Subcutaneous adipose tissue (tissue), 4 donors: ENCODE measurements around the gene STOX1. TPM values are rescaled to one million over a fixed set of nuclear protein-coding genes. Genes with fewer than 3 reads are reported as not detected.

Experiments
- total RNA-seq, 4 donors: library from RNA; depleted of rRNA; stranded (reverse); fragments of >200 nt; gene quantifications; one replicate each; pipeline ENCODE4 v1.1.0, GENCODE V29; 2016
- TF ChIP-seq, protein P1 (sequence below): fragments of 450-650 bp; IDR thresholded peaks from one replicate; pipeline ENCODE4 v1.5.1; 2016; ENCODE audit warnings: low read depth, mild to moderate bottlenecking, control low read depth, antibody characterized with exemption, moderate library complexity

STOX1 gene
- total RNA-seq, 4 donors from 2014 or later, result 2.9 to 32.2 (median 14.2) TPM

- TF ChIP-seq, protein P1, sequence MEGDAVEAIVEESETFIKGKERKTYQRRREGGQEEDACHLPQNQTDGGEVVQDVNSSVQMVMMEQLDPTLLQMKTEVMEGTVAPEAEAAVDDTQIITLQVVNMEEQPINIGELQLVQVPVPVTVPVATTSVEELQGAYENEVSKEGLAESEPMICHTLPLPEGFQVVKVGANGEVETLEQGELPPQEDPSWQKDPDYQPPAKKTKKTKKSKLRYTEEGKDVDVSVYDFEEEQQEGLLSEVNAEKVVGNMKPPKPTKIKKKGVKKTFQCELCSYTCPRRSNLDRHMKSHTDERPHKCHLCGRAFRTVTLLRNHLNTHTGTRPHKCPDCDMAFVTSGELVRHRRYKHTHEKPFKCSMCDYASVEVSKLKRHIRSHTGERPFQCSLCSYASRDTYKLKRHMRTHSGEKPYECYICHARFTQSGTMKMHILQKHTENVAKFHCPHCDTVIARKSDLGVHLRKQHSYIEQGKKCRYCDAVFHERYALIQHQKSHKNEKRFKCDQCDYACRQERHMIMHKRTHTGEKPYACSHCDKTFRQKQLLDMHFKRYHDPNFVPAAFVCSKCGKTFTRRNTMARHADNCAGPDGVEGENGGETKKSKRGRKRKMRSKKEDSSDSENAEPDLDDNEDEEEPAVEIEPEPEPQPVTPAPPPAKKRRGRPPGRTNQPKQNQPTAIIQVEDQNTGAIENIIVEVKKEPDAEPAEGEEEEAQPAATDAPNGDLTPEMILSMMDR, result no peak
These were observed 52.3 kb downstream of the STOX1 start for GRCh38 chr10:68879628-68880027.

GRCh38 chr10:68880181-68880580 is 52.9 kb downstream of the STOX1 start:
- TF ChIP-seq, protein P1, result no peak

- TF ChIP-seq, protein P1, result no peak
These were observed 67.7 kb downstream of the STOX1 start for GRCh38 chr10:68895041-68895440.

DNA sequence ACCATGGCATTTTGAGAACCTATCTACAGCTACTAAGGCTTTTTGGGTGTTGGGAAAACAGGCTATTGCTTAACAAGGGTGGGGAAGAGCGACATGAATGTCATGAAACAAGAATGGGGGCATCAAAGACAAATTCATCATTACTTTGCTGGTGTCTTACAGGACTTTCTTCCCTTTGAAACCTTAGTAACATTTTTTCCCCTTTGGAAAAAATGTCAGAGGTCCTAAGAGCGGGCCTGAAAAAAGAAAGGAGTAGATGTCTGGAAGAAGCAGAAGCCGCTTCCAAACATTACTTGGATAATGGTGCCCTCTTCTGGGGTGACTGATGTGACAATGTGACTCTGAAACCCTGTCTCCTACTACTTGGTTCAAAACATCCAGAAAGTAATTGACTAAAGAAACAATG is 70.0 kb downstream of the STOX1 start:
- TF ChIP-seq, protein P1, result no peak

DNA sequence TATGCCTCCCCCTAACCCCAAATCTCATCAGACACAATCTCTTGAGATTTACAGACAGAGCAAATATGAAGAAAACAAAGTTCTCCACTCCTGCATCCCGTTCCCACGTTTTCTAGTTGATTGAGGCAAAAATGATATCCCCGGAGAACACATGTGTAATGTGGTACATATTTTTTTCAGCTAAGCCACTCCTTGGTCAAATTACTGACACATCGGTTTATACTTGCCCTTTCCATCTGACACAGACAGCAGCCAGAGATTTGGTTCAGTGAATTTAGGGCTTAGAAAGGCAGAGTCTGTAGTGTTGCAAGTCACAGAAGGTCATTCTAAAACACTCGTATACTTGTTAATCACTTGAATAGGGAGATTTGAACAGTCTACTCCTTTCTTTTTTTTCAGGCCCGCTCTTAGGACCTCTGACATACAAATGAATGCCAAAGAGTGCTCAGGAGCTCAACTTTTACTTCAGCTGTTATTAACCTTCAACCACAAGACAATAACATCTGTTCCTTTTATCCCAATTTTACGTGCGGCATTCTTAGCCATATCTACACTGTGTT is 71.9 kb downstream of the STOX1 start:
- TF ChIP-seq, protein P1, result no peak

DNA sequence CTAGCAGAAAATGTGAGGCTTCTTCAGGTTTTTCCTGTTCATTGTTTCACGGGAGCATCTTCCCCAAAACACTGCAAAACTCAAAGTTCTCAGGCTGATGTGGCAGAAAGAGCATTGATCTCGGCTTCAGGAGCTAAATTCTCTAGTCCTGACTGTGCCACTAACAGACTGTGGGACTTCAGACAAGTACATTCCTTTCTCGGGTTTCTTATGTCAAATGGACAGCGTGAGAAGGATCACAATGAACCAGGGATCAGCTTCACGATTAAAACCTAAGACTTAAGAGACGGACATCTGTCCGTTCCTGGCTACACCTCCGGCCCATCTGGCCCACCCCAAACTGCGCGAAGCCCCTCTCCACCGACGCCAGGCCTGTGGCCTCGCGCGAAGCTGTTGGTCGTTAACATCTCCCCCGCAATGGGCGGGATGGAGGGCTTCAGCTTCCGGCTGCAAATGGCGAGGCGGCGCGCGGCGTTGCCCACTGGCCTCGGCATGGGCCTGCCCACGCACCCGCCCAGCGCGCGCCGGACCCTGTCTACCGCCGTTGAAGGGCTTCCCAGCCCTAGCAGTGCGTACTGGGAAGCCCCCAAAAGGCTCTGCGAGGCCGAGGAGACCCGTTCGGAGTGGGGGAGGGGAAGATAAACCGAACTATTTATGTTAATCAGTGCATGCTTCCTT is 73.2 kb downstream of the STOX1 start:
- TF ChIP-seq, protein P1, result no peak

DNA sequence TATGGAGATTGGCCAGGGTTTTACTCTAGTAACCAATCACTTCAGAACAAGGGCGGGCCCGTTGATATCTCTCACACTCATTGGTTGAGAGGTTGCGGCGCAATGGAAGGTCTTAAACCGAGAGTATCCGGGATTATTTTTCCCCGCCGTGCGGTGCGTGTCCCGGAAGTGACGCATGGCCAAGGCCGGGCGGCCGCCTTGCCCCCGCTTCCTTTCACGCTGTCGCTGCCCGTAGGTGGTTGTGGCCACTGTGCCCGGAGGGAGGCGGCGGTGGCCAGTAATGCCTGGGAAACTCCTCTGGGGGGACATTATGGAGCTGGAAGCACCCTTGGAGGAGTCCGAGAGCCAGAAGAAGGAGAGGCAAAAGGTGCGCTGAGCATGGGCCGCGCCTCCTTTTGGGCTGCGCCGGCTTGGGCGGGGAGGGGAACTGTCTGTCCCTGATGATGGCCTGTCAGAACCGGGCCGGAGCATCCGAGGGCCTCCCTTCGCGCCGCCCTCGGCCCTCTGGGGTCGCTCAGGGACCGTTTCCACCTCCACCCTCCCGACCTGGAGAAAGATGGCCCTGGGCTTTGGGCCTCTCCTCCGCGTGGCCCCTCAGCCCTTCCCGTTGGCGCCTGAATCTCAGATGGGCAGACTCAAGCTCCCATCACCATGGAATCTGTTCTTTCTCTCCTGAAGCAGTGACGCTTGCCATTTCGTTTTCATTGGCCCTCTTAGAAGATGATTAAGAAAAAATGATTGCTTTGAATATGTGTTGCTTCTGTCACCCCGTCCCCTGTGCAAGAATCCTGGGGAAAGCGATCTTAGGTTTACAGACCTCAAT is 74.0 kb downstream of the STOX1 start, which contains the start of gene DDX50:
Gene DDX50 (plus strand): TSS at position 211 of the 823 bp plus-strand sequence. CDS start 70 bp downstream, at position 281.
- TF ChIP-seq, protein P1, result no peak
